Psoas muscle (tissue), 8 donors: ENCODE results near the gene SCYGR2. TPM values are rescaled to one million over a fixed set of nuclear protein-coding genes. Genes with fewer than 3 reads are reported as not detected.

Source experiments
- ATAC-seq, 4 donors: fragments of 200-7000 bp; cut with Tn5 transposase; one replicate each; pipeline ENCODE4 v1.9.1; 2020; ENCODE audit warnings: moderate library complexity in 3 of 4, mild to moderate bottlenecking in 2 of 4
- DNase-seq, 2 donors: peaks; one replicate each; pipeline ENCODE4 v3.0.0-alpha.2; 2020
- H3K27ac ChIP-seq: fragments of 200-600 bp; one replicate; pipeline ENCODE4 v1.8.0; 2022
- H3K27me3 ChIP-seq, 3 donors: fragments of 200-600 bp in 1 of 3; one replicate each; pipeline versions ENCODE4 v1.6.1 to v1.8.0; 2013 to 2022; ENCODE audit warnings: low read length in 2 of 3, mild to moderate bottlenecking in 2 of 3, moderate library complexity in 1 of 3; ENCODE audit not compliant: insufficient read depth in 3 of 3
- H3K36me3 ChIP-seq, 2 donors: fragments of 200-600 bp in 1 of 2; one replicate each; pipeline versions ENCODE4 v1.6.1 to v1.8.0; 2013 to 2022; ENCODE audit warnings: low read depth in 1 of 2, mild to moderate bottlenecking in 1 of 2, moderate library complexity in 1 of 2; ENCODE audit not compliant: insufficient read depth in 1 of 2
- H3K4me1 ChIP-seq: fragments of 200-600 bp; one replicate; pipeline ENCODE4 v1.8.0; 2022
- H3K4me3 ChIP-seq: fragments of 200-600 bp; one replicate; pipeline ENCODE4 v1.8.0; 2022; ENCODE audit warnings: mild to moderate bottlenecking
- H3K9me3 ChIP-seq: fragments of 200-600 bp; one replicate; pipeline ENCODE4 v1.8.0; 2022
- whole genome bisulfite sequencing, 3 donors: extraction: QIAGEN DNeasy Blood & Tissue Kit; methylation state at CpG; one replicate each; pipeline versions ENCODE4 v1.1.6 to v1.1.7; 2013; 5-methylcytosine and 5-hydroxymethylcytosine counted together
- intact Hi-C, 2 donors: fragments of 100-400 bp; cut with DNase I; formaldehyde crosslinking; loops; one replicate each; pipeline versions ENCODE4 v1.11.0 to v1.14.2; 2022
- polyA plus RNA-seq, 3 donors: library from polyadenylated mRNA; stranded (reverse); fragments of 200-250 nt; gene quantifications; one replicate each; pipeline ENCODE4 v1.2.3, GENCODE V29; 2013
- total RNA-seq, 4 donors: library from RNA; stranded (reverse); fragmentation: NEBNext Ultra II Directional in 2 of 4; extraction: Animal tissue kit (Norgen Biotek cat#: 25700) in 2 of 4; gene quantifications; one replicate each; pipeline versions ENCODE4 v1.2.1 to v1.2.4, GENCODE V29; 2021 to 2023
- TF ChIP-seq, protein P1 (sequence below): fragments of 200-600 bp; IDR thresholded peaks from one replicate; pipeline ENCODE4 v1.8.0; 2022; ENCODE audit warnings: antibody characterized with exemption
- donor health status: healthy with polysubstance abuse.
- donor health status: DM: no; HTN: no; CAD: no; lungs with moderate emphysema.
- donor health status: Bipolar disorder and iron deficiency.
- donor health status: healthy.
- donor health status: DM: yes; HTN: yes; CAD: no.
- donor health status: DM: no; HTN: no; CAD: no.
- donor health status: DM: no; HTN: no; CAD: no.
- donor health status: DM: yes; HTN: yes; CAD: no.

SCYGR2 gene
- total and polyA plus RNA-seq, 7 donors: not detected

DNA sequence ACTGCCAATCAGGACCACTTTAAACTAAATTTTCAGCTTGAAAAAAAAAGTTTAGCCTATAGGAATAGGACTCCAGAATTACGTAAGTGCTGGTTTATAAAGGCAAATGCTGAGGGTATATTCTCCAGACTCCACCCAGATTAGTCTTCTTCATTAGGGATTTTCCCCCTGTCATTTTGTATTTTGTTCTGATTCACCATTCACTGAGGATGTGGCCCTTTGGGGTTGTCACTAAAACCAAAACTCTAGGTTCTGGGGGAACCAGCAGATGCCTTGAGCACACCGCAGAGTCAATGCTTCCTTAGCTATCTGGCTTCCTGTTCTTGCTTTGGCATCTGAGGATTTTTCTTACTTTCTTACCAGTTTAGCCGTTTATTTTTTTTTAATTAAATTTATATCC, 29.1 kb downstream of the SCYGR2 start:
- H3K36me3 ChIP-seq: no peaks in the 10 kb centered on the region
- no peak overlapping the region for H3K4me3 ChIP-seq
- no peaks in the 10 kb centered on the region for H3K9me3 ChIP-seq
- H3K4me1 ChIP-seq: no peaks in the 10 kb centered on the region
- no peak overlapping the region for H3K27ac ChIP-seq
- no peak for ATAC-seq
- intact Hi-C loops: no loop called here
- TF ChIP-seq, protein P1, sequence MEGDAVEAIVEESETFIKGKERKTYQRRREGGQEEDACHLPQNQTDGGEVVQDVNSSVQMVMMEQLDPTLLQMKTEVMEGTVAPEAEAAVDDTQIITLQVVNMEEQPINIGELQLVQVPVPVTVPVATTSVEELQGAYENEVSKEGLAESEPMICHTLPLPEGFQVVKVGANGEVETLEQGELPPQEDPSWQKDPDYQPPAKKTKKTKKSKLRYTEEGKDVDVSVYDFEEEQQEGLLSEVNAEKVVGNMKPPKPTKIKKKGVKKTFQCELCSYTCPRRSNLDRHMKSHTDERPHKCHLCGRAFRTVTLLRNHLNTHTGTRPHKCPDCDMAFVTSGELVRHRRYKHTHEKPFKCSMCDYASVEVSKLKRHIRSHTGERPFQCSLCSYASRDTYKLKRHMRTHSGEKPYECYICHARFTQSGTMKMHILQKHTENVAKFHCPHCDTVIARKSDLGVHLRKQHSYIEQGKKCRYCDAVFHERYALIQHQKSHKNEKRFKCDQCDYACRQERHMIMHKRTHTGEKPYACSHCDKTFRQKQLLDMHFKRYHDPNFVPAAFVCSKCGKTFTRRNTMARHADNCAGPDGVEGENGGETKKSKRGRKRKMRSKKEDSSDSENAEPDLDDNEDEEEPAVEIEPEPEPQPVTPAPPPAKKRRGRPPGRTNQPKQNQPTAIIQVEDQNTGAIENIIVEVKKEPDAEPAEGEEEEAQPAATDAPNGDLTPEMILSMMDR: no peak
- no peak for DNase-seq
- H3K27me3 ChIP-seq: no peaks in the 10 kb centered on the region
- WGBS, 3 donors: 70 to 88% (median 81%) methylated on average over 3 of the region's 3 CpGs

DNA sequence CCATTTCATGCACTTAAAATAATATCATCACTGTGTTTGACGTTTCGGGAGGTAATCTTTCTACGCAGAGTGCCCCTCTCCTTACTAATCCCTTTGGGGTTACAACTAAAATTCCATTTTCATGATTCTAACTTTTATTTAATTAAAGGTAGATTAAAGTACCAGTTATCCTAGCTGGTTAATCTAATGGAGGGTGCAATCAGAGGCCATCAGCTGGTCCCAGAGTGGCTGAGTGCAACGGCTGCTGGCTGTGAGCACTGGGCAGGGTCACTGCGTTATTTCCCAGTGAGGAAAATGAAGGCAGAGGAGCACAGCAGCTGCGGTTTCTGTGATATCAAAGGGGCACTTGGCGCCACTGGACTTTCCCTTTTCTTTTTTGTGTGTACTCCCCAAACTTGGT, 30.7 kb downstream of the SCYGR2 start:
- no peak for ATAC-seq
- TF ChIP-seq, protein P1: no peak
- H3K4me1 ChIP-seq: no peaks in the 10 kb centered on the region
- H3K27me3 ChIP-seq: no peaks in the 10 kb centered on the region
- no peak overlapping the region for H3K4me3 ChIP-seq
- WGBS, 3 donors: 62 to 68% (median 65%) methylated on average over 7 of the region's 7 CpGs
- no peaks in the 10 kb centered on the region for H3K9me3 ChIP-seq
- intact Hi-C loops: no loop called here
- H3K36me3 ChIP-seq: no peaks in the 10 kb centered on the region
- H3K27ac ChIP-seq: no peak overlapping the region
- no peak for DNase-seq

DNA sequence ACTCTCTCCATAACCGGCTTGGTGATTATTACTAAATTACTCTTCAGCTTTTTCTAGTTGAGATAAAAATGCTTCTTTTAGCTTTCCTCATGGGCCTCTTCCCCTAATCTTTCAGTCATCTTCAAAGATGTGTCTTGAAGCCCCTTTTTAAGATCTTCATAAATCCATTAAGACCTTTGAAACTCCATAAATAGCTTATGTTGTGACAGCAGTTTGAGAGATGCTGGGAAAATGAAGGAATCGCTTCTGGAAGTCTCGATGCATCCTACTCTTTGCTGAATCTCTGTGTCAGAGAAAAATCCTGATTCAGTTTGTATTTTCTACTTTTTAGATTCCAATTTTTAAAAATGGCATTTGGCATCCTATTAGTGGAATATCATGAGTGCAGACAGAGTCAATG, 31.6 kb downstream of the SCYGR2 start:
- Histone ChIP-seq H3K36me3 (no peaks in the 10 kb centered on the region), H3K27me3 (no peaks in the 10 kb centered on the region), H3K4me1 (no peaks in the 10 kb centered on the region), H3K9me3 (no peaks in the 10 kb centered on the region), H3K4me3 (no peak overlapping the region), H3K27ac (no peak overlapping the region)
- DNase-seq (no peak), ATAC-seq (no peak)
- 86 to 87% (median 87%) methylated on average over 3 of the region's 3 CpGs for WGBS, 3 donors
- TF ChIP-seq, protein P1: no peak
- intact Hi-C loops: no loop called here

DNA sequence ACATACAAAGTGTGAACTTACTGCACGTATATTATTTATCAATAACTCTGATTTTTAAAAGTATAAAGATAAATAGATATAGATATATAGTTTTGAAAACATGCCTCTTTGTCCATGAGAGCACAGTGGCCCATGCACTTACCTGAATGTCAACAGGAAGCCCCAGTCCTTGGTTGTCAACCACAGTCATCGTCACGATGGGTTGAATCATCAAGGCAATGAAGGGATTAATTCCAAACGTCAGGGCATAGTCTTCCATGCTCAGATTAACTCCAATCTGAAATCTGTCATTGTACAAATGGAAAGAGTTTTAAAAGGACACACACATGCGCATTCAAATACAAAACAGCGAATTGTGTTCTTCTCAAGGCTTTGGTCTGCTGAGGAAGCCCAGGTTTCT, 34.1 kb downstream of the SCYGR2 start:
- Histone ChIP-seq H3K27me3 (no peaks in the 10 kb centered on the region), H3K27ac (no peak overlapping the region), H3K4me3 (no peak overlapping the region), H3K4me1 (no peaks in the 10 kb centered on the region), H3K9me3 (no peaks in the 10 kb centered on the region), H3K36me3 (no peaks in the 10 kb centered on the region)
- TF ChIP-seq, protein P1: no peak
- DNase-seq: no peak
- 76 to 81% (median 81%) methylated on average over 6 of the region's 6 CpGs for WGBS, 3 donors
- no peak for ATAC-seq
- intact Hi-C loops: no loop called here

DNA sequence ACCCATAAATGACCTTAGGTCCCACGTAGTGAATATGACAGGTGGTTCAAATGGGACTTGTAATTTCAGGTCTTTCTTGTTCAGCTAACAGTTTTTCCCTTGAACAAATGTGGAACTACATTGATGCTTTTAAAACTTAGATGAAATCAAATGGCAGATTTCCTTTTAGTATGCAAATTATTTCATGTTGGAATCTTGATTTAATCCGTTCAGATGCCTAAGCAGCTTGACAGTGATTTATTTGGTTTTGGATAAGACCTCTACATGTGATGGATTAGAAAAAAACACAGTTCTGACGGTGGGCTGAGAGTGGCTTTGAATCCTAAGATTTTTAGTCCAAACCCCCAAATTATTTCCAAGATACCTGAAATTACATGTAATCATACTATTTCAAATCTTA, 35.5 kb downstream of the SCYGR2 start:
- DNase-seq: no peak

More for the DNA sequence above, 35.5 kb downstream of the SCYGR2 start:
- intact Hi-C loops: no loop called here
- H3K4me1 ChIP-seq: no peaks in the 10 kb centered on the region
- no peaks in the 10 kb centered on the region for H3K27me3 ChIP-seq
- H3K36me3 ChIP-seq: no peaks in the 10 kb centered on the region
- TF ChIP-seq, protein P1: no peak
- H3K9me3 ChIP-seq: no peaks in the 10 kb centered on the region
- no peak for ATAC-seq
- 49 to 56% (median 49%) methylated on average over 3 of the region's 3 CpGs for WGBS, 3 donors
- no peak overlapping the region for H3K4me3 ChIP-seq
- no peak overlapping the region for H3K27ac ChIP-seq
